ENCODE results near the gene SLC25A26. TPM values are rescaled to one million over a fixed set of nuclear protein-coding genes. Genes with fewer than 3 reads are reported as not detected.

SLC25A26 gene, protein sequence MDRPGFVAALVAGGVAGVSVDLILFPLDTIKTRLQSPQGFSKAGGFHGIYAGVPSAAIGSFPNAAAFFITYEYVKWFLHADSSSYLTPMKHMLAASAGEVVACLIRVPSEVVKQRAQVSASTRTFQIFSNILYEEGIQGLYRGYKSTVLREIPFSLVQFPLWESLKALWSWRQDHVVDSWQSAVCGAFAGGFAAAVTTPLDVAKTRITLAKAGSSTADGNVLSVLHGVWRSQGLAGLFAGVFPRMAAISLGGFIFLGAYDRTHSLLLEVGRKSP
- total RNA-seq (10 to 100 TPM; 21.7 to 23.4 TPM), polyA plus RNA-seq (ENCODE audit: insufficient read length in 2 of 2) (10 to 100 TPM; 19.8 to 23.4 TPM)
- long read RNA-seq, donor 1, transcript SLC25A26-201 (9 exons, 1,023 nt), result major isoform, 5 of 12 reads
- long read RNA-seq, donor 1, partial matches to known transcripts, result 7 of 12 reads
- long read RNA-seq, donor 1, other reads (novel, unspliced or antisense), result 0 of 12 reads
- long read RNA-seq, donor 2, partial matches to known transcripts, result 0 of 2 reads
- long read RNA-seq, donor 2, other reads (novel, unspliced or antisense), result 0 of 2 reads
- long read RNA-seq, donor 3, partial matches to known transcripts, result 26 of 30 reads
- long read RNA-seq, donor 3, other reads (novel, unspliced or antisense), result 0 of 30 reads
- long read RNA-seq, donor 4, transcript SLC25A26-201 (9 exons, 1,023 nt), result major isoform, 11 of 29 reads
- long read RNA-seq, donor 4, partial matches to known transcripts, result 18 of 29 reads
- long read RNA-seq, donor 4, other reads (novel, unspliced or antisense), result 0 of 29 reads

DNA sequence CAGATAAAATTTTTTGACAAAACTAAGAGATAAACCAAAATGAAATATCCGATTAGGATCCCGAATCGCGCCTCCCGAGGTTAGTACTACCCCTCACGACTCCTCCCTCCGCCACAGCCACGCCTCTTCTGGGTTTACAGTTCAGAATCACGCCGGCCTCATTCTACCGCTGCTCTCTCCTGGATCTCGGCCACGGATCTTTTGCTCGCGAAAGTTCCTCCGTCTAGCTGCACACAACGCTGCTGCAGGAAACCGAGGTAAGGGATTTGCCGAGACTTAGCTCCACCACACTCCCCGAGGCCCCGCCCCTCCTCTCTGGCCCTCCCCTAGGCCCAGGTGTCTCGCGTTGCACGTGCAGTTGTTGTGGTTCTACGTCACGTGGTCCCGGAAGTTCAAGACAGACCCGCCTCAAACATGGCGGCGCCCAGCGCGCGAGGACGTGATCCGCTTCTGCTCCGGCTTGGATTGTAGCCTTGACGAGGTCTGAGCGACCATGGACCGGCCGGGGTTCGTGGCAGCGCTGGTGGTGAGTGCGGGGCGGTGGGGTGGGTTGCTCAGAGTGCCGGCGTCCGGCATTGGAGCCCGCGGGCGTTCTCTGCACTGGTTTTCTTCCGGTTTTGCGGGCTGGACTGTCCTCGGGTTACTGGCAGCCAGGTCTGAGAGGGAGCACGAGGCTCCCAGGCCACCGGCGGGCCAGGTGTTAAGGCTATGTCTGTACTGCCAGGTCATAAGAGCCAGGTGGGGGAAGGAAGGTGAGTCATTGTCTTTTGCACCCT lies at the start of gene SLC25A26:
Gene SLC25A26 (plus strand): TSS at position 400 of the 776 bp plus-strand sequence. CDS start 94 bp downstream, at position 494.
- no peaks in the 10 kb centered on the region for H3K4me1 ChIP-seq (ENCODE audit: control insufficient read depth, insufficient read depth, low read length)
- no peaks in the 10 kb centered on the region for H3K9me3 ChIP-seq (ENCODE audit: control insufficient read depth, insufficient read depth, low read length)
- peak; percentile 80 to 99 (median 92) for DNase-seq (ENCODE audit: low read depth in 4 of 6, low spot score in 6 of 6)
- H3K27me3 ChIP-seq (ENCODE audit: control insufficient read depth, insufficient read depth, low read length), result peaks cover 4% of the 10 kb centered on the region
- WGBS (ENCODE audit: insufficient coverage), result 0% methylated on average over 53 of the region's 56 CpGs
- no peaks in the 10 kb centered on the region for H3K36me3 ChIP-seq (ENCODE audit: control insufficient read depth, insufficient read depth, low read length)
- peak within 1 kb of the TSS; percentile 75 for H3K27ac ChIP-seq (ENCODE audit: low read depth, low read length)
- peak within 1 kb of the TSS; percentile 77 for H3K4me3 ChIP-seq (ENCODE audit: low read depth, low read length)

DNA sequence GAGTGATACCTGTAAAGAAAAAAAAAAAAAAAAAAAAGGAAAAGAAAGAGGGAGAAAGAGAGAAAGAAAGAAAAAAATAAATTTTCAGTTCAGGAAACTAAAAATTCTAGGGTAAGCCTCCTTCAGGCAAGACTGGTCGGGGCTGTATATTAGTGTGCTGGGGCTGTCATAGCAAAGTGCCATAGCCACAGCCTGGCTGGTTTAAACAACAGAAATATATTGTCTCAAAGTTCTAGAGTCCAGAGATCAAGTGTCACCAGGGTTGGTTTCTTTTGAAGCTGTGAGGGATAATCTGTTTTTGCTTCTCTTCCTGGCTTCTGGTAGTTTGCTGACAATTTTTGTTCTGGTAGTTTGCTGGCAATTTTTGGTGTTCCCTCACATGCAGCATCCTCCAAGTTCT lies 48.4 kb upstream of the SLC25A26 start:
- Histone ChIP-seq H3K27ac (ENCODE audit: low read depth, low read length) (no peak overlapping the region), H3K4me1 (ENCODE audit: control insufficient read depth, insufficient read depth, low read length) (no peaks in the 10 kb centered on the region), H3K36me3 (ENCODE audit: control insufficient read depth, insufficient read depth, low read length) (no peaks in the 10 kb centered on the region), H3K27me3 (ENCODE audit: control insufficient read depth, insufficient read depth, low read length) (no peaks in the 10 kb centered on the region), H3K4me3 (ENCODE audit: low read depth, low read length) (no peak overlapping the region), H3K9me3 (ENCODE audit: control insufficient read depth, insufficient read depth, low read length) (no peaks in the 10 kb centered on the region)
- DNase-seq (ENCODE audit: low read depth in 4 of 6, low spot score in 6 of 6), result no peak
- WGBS (ENCODE audit: insufficient coverage), result 75% methylated on average over 1 of the region's 1 CpG

DNA sequence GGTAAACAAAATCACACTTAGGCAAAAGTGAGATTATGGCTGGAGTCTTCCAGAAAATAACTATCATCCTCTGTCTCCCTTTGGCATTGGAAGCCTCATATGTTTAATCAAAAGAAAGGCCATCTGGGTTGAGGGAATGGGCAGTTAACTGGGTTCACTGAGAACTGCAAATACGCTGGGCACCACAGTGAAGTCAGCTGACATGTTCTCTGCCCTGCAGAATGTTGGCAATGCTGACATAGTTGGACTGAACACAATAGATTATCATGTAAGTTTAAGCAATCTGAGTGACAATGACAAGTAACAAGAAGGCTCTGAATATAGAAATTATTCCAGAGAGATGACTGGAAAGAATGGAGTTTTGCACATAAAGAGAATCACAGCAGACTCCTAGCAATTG lies 43.8 kb upstream of the SLC25A26 start:
- Histone ChIP-seq H3K4me1 (ENCODE audit: control insufficient read depth, insufficient read depth, low read length) (no peaks in the 10 kb centered on the region), H3K9me3 (ENCODE audit: control insufficient read depth, insufficient read depth, low read length) (no peaks in the 10 kb centered on the region), H3K4me3 (ENCODE audit: low read depth, low read length) (no peak overlapping the region), H3K36me3 (ENCODE audit: control insufficient read depth, insufficient read depth, low read length) (no peaks in the 10 kb centered on the region), H3K27ac (ENCODE audit: low read depth, low read length) (no peak overlapping the region), H3K27me3 (ENCODE audit: control insufficient read depth, insufficient read depth, low read length) (no peaks in the 10 kb centered on the region)
- 50% methylated on average over 1 of the region's 1 CpG for WGBS (ENCODE audit: insufficient coverage)
- no peak for DNase-seq (ENCODE audit: low read depth in 4 of 6, low spot score in 6 of 6)

DNA sequence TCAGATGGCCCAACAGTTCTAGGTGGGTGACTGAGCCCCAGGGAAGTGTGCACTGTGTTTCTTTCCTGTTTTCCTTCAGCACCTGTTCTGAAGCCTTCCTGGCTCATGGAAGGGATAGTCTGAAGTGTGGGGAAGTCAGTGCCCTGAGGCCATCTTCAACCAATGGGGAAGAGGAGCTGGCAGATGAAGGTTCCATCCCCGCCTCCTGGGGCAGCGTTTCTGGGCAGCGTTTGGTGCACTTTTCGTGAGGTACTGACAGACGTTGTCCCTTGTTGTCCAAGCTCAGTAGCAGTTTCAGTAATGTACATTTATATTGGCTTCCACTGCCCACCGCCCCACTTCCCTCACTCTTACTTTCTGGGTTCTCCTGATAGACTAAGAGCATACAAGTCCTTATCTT lies 42.6 kb upstream of the SLC25A26 start:
- no peak overlapping the region for H3K4me3 ChIP-seq (ENCODE audit: low read depth, low read length)
- whole genome bisulfite sequencing (ENCODE audit: insufficient coverage), result no CpG with 5 or more reads among the region's 6 CpGs

DNA sequence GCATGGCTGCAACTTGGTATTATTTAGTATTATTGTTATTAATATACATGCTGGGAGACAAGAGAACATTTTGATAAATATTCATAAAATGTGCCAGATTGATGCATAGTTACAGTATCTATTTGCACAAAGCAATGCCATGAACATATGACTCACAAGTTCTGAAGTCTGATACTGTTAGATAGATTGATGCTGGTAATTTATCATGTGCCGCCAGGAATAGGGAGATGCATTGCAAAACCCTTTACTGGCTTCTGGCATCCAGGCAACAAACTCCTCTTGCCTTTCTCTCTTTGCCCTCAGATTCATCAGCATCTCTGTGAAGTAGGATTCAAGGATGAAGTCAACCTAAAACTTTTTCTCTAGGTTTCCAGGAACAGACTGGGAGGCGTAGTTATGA lies 41.0 kb upstream of the SLC25A26 start:
- no peak overlapping the region for H3K27ac ChIP-seq (ENCODE audit: low read depth, low read length)
- no peaks in the 10 kb centered on the region for H3K9me3 ChIP-seq (ENCODE audit: control insufficient read depth, insufficient read depth, low read length)
- no peak overlapping the region for H3K4me3 ChIP-seq (ENCODE audit: low read depth, low read length)
- WGBS (ENCODE audit: insufficient coverage), result 67% methylated on average over 1 of the region's 2 CpGs
- no peaks in the 10 kb centered on the region for H3K4me1 ChIP-seq (ENCODE audit: control insufficient read depth, insufficient read depth, low read length)
- no peaks in the 10 kb centered on the region for H3K27me3 ChIP-seq (ENCODE audit: control insufficient read depth, insufficient read depth, low read length)
- H3K36me3 ChIP-seq (ENCODE audit: control insufficient read depth, insufficient read depth, low read length), result no peaks in the 10 kb centered on the region
- peak in 1 of 6 donors; percentile 22 for DNase-seq (ENCODE audit: low read depth in 4 of 6, low spot score in 6 of 6)

More for the DNA sequence above, 42.6 kb upstream of the SLC25A26 start:
- Histone ChIP-seq H3K9me3 (ENCODE audit: control insufficient read depth, insufficient read depth, low read length) (no peaks in the 10 kb centered on the region), H3K27me3 (ENCODE audit: control insufficient read depth, insufficient read depth, low read length) (no peaks in the 10 kb centered on the region), H3K27ac (ENCODE audit: low read depth, low read length) (no peak overlapping the region), H3K4me1 (ENCODE audit: control insufficient read depth, insufficient read depth, low read length) (no peaks in the 10 kb centered on the region), H3K36me3 (ENCODE audit: control insufficient read depth, insufficient read depth, low read length) (no peaks in the 10 kb centered on the region)
- DNase-seq (ENCODE audit: low read depth in 4 of 6, low spot score in 6 of 6), result no peak

DNA sequence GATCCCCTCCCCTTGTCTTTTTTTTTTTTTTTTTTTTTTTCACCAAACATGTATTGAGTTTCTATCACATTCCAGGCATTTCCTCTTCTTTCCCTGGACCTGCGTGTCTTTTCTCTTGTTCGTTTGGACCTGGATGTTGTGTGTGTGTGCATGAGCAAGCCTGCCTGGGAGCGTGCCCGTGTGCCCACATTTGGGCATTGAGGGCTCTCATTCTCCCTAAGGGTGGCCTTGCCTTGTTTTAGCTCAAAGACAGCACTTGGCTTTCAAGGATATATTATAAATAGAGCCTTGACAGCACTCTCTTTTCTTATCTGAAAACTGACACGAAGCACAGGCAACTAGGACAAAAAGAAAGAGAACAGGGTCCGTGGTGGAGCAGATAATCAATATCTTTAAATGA lies 39.0 kb upstream of the SLC25A26 start:
- WGBS (ENCODE audit: insufficient coverage), result 80% methylated on average over 1 of the region's 6 CpGs
- H3K9me3 ChIP-seq (ENCODE audit: control insufficient read depth, insufficient read depth, low read length), result no peaks in the 10 kb centered on the region
- H3K36me3 ChIP-seq (ENCODE audit: control insufficient read depth, insufficient read depth, low read length), result no peaks in the 10 kb centered on the region
- no peaks in the 10 kb centered on the region for H3K4me1 ChIP-seq (ENCODE audit: control insufficient read depth, insufficient read depth, low read length)
- H3K27ac ChIP-seq (ENCODE audit: low read depth, low read length), result no peak overlapping the region
- no peak overlapping the region for H3K4me3 ChIP-seq (ENCODE audit: low read depth, low read length)
- no peak for DNase-seq (ENCODE audit: low read depth in 4 of 6, low spot score in 6 of 6)
- no peaks in the 10 kb centered on the region for H3K27me3 ChIP-seq (ENCODE audit: control insufficient read depth, insufficient read depth, low read length)

DNA sequence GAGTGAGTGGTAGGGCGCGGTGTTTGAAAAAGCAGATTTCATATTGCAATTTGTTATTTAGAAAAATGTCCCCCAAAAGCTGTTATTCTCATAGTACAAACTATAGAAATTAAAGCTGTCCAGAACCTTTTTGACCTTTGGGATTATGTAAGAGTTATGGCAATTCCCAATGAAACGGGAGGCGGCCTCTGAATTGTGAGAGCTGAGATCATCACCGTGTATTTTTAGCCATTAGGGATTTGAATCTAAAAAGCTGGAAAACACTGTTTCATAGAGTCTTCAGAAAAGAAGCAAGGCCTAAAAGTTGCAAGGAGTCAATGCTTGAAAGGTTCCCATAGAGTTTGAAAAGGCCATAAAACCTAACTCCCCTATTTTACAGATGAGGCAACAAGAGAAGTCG lies 38.6 kb upstream of the SLC25A26 start:
- Histone ChIP-seq H3K4me3 (ENCODE audit: low read depth, low read length) (no peak overlapping the region), H3K36me3 (ENCODE audit: control insufficient read depth, insufficient read depth, low read length) (no peaks in the 10 kb centered on the region), H3K4me1 (ENCODE audit: control insufficient read depth, insufficient read depth, low read length) (no peaks in the 10 kb centered on the region), H3K27ac (ENCODE audit: low read depth, low read length) (no peak overlapping the region), H3K9me3 (ENCODE audit: control insufficient read depth, insufficient read depth, low read length) (no peaks in the 10 kb centered on the region), H3K27me3 (ENCODE audit: control insufficient read depth, insufficient read depth, low read length) (no peaks in the 10 kb centered on the region)
- no peak for DNase-seq (ENCODE audit: low read depth in 4 of 6, low spot score in 6 of 6)
- 86% methylated on average over 3 of the region's 6 CpGs for WGBS (ENCODE audit: insufficient coverage)

DNA sequence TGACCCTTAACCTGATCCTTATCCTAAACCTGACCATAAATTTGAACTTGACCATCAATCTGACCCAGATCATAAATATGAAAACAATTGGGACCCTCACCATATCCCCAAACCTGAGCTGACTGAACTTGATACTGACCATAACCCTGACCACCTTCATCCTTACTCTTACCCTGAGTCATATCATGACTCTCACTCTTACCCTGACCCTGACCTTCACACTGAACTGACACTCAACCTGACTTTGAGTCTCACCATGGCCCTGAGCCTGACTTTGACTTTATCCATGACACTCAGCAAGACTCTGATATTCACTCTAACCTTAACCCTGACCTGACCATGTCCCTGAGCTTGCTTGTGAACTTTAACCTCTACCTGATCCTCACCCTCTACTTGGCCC lies 34.3 kb upstream of the SLC25A26 start:
- no peaks in the 10 kb centered on the region for H3K27me3 ChIP-seq (ENCODE audit: control insufficient read depth, insufficient read depth, low read length)
- H3K9me3 ChIP-seq (ENCODE audit: control insufficient read depth, insufficient read depth, low read length), result no peaks in the 10 kb centered on the region
- no peaks in the 10 kb centered on the region for H3K36me3 ChIP-seq (ENCODE audit: control insufficient read depth, insufficient read depth, low read length)
- no peak for DNase-seq (ENCODE audit: low read depth in 4 of 6, low spot score in 6 of 6)
- H3K4me1 ChIP-seq (ENCODE audit: control insufficient read depth, insufficient read depth, low read length), result no peaks in the 10 kb centered on the region
- no peak overlapping the region for H3K4me3 ChIP-seq (ENCODE audit: low read depth, low read length)
- no peak overlapping the region for H3K27ac ChIP-seq (ENCODE audit: low read depth, low read length)

DNA sequence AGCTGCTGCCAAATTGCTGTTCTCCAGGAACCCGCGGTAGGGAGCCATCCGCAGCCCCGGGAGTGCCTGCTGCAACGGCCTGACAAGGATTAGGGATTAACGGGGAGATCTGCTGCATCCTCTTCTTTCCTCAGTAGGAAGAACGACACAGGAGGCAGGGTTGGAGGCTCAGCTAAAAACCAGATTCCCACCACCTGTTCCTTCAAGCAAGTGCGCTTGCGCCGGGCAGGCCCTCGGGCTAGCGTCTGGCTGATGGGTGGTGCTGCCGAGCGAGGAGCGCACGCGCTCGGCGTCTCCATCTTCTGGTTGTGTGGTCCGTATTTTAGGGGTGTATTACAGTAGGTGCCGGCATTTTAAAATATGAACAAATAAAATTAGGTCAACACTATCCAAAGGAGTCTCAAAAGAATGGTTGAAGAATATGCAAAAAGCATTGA lies 25.4 kb upstream of the SLC25A26 start:
- Histone ChIP-seq H3K36me3 (ENCODE audit: control insufficient read depth, insufficient read depth, low read length) (no peaks in the 10 kb centered on the region), H3K27me3 (ENCODE audit: control insufficient read depth, insufficient read depth, low read length) (no peaks in the 10 kb centered on the region), H3K4me3 (ENCODE audit: low read depth, low read length) (peak overlapping the region; percentile 42), H3K27ac (ENCODE audit: low read depth, low read length) (no peak overlapping the region), H3K4me1 (ENCODE audit: control insufficient read depth, insufficient read depth, low read length) (peaks cover 12% of the 10 kb centered on the region), H3K9me3 (ENCODE audit: control insufficient read depth, insufficient read depth, low read length) (no peaks in the 10 kb centered on the region)
- peak; percentile 52 to 95 (median 63) for DNase-seq (ENCODE audit: low read depth in 4 of 6, low spot score in 6 of 6)
- WGBS (ENCODE audit: insufficient coverage), result 10% methylated on average over 10 of the region's 21 CpGs
